CD4-positive, alpha-beta T cell (primary cell): ENCODE results near the gene HOTAIR. TPM values are rescaled to one million over a fixed set of nuclear protein-coding genes. Genes with fewer than 3 reads are reported as not detected.

ENCODE experiments used
- ATAC-seq: fragments of 200-7000 bp; cut with Tn5 transposase; one replicate; pipeline ENCODE4 v1.10.0; 2022; ENCODE audit warnings: mild to moderate bottlenecking; ENCODE audit not compliant: poor library complexity
- CTCF ChIA-PET: fragments of 350-600 bp; sonication (Branson Sonifier 250); formaldehyde crosslinking; loops from one replicate; lab custom pipeline; 2021; ENCODE audit warnings: antibody characterized with exemption, inconsistent platforms; lab: Charles Lee
- POLR2A ChIA-PET: fragments of 350-600 bp; sonication (Branson Sonifier 250); formaldehyde crosslinking; loops from one replicate; lab custom pipeline; 2021; ENCODE audit warnings: antibody characterized with exemption, inconsistent platforms; lab: Charles Lee
- DNase-seq, 14 experiments: peaks; one replicate each; pipeline ENCODE4 v3.0.0-alpha.2; 2013 to 2020; ENCODE audit warnings: mixed read lengths in 2 of 14
- H3K27ac ChIP-seq, 2 donors: one replicate each; pipeline versions ENCODE4 v1.5.1 to v1.7.0; 2013; ENCODE audit warnings: low read length in 2 of 2, low read depth in 1 of 2, mild to moderate bottlenecking in 1 of 2
- H3K27me3 ChIP-seq, 2 experiments: 1 replicate in 1 of 2; 2 replicates in 1 of 2; pipeline versions ENCODE4 v1.6.1 to v1.7.0; 2013; ENCODE audit warnings: low read length in 2 of 2, control low read depth in 1 of 2, mild to moderate bottlenecking in 1 of 2, moderate library complexity in 1 of 2; ENCODE audit not compliant: insufficient read depth in 2 of 2, control insufficient read depth in 1 of 2
- H3K36me3 ChIP-seq: one replicate; pipeline ENCODE4 v1.6.1; 2013; ENCODE audit warnings: low read length, control low read depth; ENCODE audit not compliant: insufficient read depth
- H3K4me1 ChIP-seq: one replicate; pipeline ENCODE4 v1.6.1; 2013; ENCODE audit warnings: low read length, control low read depth; ENCODE audit not compliant: insufficient read depth
- H3K4me3 ChIP-seq: one replicate; pipeline ENCODE4 v1.5.1; 2013; ENCODE audit warnings: mild to moderate bottlenecking, low read length, moderate library complexity
- H3K9me3 ChIP-seq, 2 experiments: 1 replicate in 1 of 2; 2 replicates in 1 of 2; pipeline versions ENCODE4 v1.6.1 to v1.7.0; 2013; ENCODE audit warnings: low read length in 2 of 2, mild to moderate bottlenecking in 2 of 2, control low read depth in 1 of 2, moderate library complexity in 1 of 2; ENCODE audit not compliant: control insufficient read depth in 1 of 2, insufficient read depth in 1 of 2
- H3K27ac Mint-ChIP-seq: one replicate; pipeline ENCODE4 v1.8.0; 2020; ENCODE audit warnings: mixed read lengths
- H3K27me3 Mint-ChIP-seq: one replicate; pipeline ENCODE4 v1.8.0; 2021; ENCODE audit warnings: mixed read lengths
- H3K36me3 Mint-ChIP-seq: one replicate; pipeline ENCODE4 v1.8.0; 2021; ENCODE audit warnings: low read depth, mixed read lengths
- H3K4me1 Mint-ChIP-seq: one replicate; pipeline ENCODE4 v1.8.0; 2021; ENCODE audit warnings: low read depth, mixed read lengths
- H3K4me3 Mint-ChIP-seq: one replicate; pipeline ENCODE4 v1.8.0; 2020; ENCODE audit warnings: mild to moderate bottlenecking, mixed read lengths
- H3K9me3 Mint-ChIP-seq: one replicate; pipeline ENCODE4 v1.8.0; 2020; ENCODE audit warnings: mixed read lengths
- CTCF ChIP-seq: fragments of 200-600 bp; IDR thresholded peaks from one replicate; pipeline ENCODE4 v1.8.0; 2022; ENCODE audit warnings: antibody characterized with exemption, mild to moderate bottlenecking
- intact Hi-C, 2 experiments: fragments of 100-400 bp; cut with DNase I in 1 of 2; cut with micrococcal nuclease in 1 of 2; formaldehyde crosslinking; loops; one replicate each; pipeline versions ENCODE4 v1.15.1 to v1.9.0; 2023 to 2025; cut with DNase I, micrococcal nuclease
- total RNA-seq, 174 experiments: library from RNA in 2 of 174; stranded (reverse) in 2 of 174; gene quantifications; one replicate each; pipeline ENCODE4 v1.2.3 and lab custom pipeline; 2021 to 2026

Gene HOTAIR
- total RNA-seq, 2 experiments from 2014 or later = not detected

- no peaks in the 10 kb centered on the region for H3K36me3 ChIP-seq
- no peaks in the 10 kb centered on the region for H3K36me3 Mint-ChIP-seq
- no peak for ATAC-seq
- intact Hi-C loops = no loop called here
- TF ChIP-seq CTCF = no peak
- POLR2A ChIA-PET = no interaction called here
- CTCF ChIA-PET = interaction anchor here (0.6 kb wide), 2 partner anchors 68 to 76 kb away, joined by 3 read pairs; partner anchors contain the start of gene HOXC8
- DNase-seq = no peak
- H3K27ac Mint-ChIP-seq = no peak overlapping the region
- no peak overlapping the region for H3K27ac ChIP-seq
- H3K27me3 Mint-ChIP-seq = peaks cover 90% of the 10 kb centered on the region
- H3K9me3 ChIP-seq = peaks cover 0 to 44% of the 10 kb centered on the region in 2 experiments
- peaks cover 21% of the 10 kb centered on the region for H3K4me1 ChIP-seq
- peaks cover 82 to 98% of the 10 kb centered on the region in 2 experiments for H3K27me3 ChIP-seq
- peaks cover 29% of the 10 kb centered on the region for H3K4me1 Mint-ChIP-seq
- no peak overlapping the region for H3K4me3 Mint-ChIP-seq
- H3K9me3 Mint-ChIP-seq = no peaks in the 10 kb centered on the region
- H3K4me3 ChIP-seq = no peak overlapping the region
Observed at GRCh38 chr12:53940443-53941014, 34.2 kb downstream of the HOTAIR start.

DNA sequence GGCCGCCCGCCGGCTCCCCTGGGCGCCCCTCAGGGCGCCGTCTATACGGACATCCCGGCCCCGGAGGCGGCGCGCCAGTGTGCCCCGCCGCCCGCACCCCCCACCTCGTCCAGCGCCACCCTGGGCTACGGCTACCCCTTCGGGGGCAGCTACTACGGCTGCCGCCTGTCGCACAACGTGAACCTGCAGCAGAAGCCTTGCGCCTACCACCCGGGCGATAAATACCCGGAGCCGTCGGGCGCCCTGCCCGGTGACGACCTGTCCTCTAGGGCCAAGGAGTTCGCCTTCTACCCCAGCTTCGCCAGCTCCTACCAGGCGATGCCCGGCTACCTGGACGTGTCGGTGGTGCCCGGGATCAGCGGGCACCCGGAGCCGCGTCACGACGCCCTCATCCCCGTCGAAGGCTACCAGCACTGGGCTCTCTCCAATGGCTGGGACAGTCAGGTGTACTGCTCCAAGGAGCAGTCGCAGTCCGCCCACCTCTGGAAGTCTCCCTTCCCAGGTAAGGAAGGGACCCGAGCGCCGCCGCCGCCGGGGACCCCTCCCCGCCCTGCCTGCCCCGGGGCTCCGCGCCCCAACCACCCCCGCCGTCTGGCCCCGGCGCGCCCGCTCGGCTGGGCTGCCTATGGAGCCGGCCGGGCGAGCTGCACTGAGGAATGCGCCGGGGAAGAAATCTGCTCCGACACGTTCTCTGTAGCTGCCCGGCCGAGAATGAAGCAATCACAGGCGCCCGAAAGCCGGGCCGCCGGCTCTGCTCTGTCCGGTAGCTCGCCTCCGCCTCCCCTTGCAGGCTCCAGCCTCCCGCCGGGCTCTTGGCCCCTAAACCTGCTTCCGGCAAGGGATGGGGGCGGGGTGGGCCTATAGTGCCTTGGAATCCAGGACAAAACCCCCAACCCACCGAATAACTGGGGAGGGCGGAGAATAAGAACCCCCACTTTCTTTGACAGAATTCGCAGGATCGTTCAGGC is 35.3 kb downstream of the HOTAIR start:
- CTCF ChIA-PET = no interaction called here
- peaks cover 35% of the 10 kb centered on the region for H3K4me1 Mint-ChIP-seq

More for the DNA sequence above, 35.3 kb downstream of the HOTAIR start:
- DNase-seq (no peak), ATAC-seq (no peak)
- Mint-ChIP-seq H3K27me3 (peaks cover 90% of the 10 kb centered on the region), H3K27ac (no peak overlapping the region), H3K36me3 (no peaks in the 10 kb centered on the region), H3K4me3 (no peak overlapping the region), H3K9me3 (no peaks in the 10 kb centered on the region)
- Histone ChIP-seq H3K9me3 (peaks cover 0 to 38% of the 10 kb centered on the region in 2 experiments), H3K36me3 (no peaks in the 10 kb centered on the region), H3K27ac (no peak overlapping the region), H3K4me3 (no peak overlapping the region), H3K27me3 (peaks cover 82 to 98% of the 10 kb centered on the region in 2 experiments), H3K4me1 (peaks cover 19% of the 10 kb centered on the region)
- POLR2A ChIA-PET = no interaction called here
- no peak for TF ChIP-seq CTCF
- intact Hi-C loops = no loop called here
